OCI-LY1 (cell line): ENCODE data around the gene CA7.

Experiments
- CTCF ChIP-seq: fragments of 200-600 bp; sonication (generic), shearing (Covaris generic); IDR thresholded peaks from 2 replicates; pipeline ENCODE4 v1.5.1; 2017; ENCODE audit warnings: mild to moderate bottlenecking, antibody characterized with exemption, low read length, moderate library complexity, mixed read lengths
- EZH2 ChIP-seq: fragments of 200-600 bp; sonication (generic), shearing (Covaris generic); IDR thresholded peaks from 2 replicates; pipeline ENCODE4 v1.8.0; 2017; ENCODE audit warnings: borderline replicate concordance, mixed run types, mild to moderate bottlenecking, antibody characterized with exemption, low read length, moderate library complexity, mixed read lengths

GRCh38 chr16:66843191-66843590 lies 1.0 kb upstream of the CA7 start:
- TF ChIP-seq CTCF (no peak), EZH2 (no peak)
